H54 (cell line): ENCODE results near the gene ANKS1B.

Experiments
- DNase-seq: peaks from one replicate; pipeline ENCODE4 v3.0.0; 2011; ENCODE audit warnings: low spot score, mixed read lengths; ENCODE audit not compliant: insufficient read length
- FAIRE-seq: peaks from 3 replicates; lab custom pipeline; 2011; peaks lifted over from hg19 to GRCh38; lab: Jason Lieb, UNC
- POLR2A ChIP-seq: IDR thresholded peaks from 2 replicates; pipeline ENCODE4 v1.6.1; 2011; ENCODE audit warnings: low read depth, mild to moderate bottlenecking, low read length

Gene ANKS1B

GRCh38 chr12:99455350-99456035 lies 529.2 kb downstream of the ANKS1B start:
- FAIRE-seq = peak; percentile 87
- DNase-seq = peak; percentile 2
- no peak for TF ChIP-seq POLR2A

- no peak for TF ChIP-seq POLR2A
- DNase-seq = no peak
- no peak for FAIRE-seq
Measured at GRCh38 chr12:99454539-99455172, 530.1 kb downstream of the ANKS1B start.

- no peak for FAIRE-seq
- no peak for TF ChIP-seq POLR2A
- DNase-seq = no peak
Measured at GRCh38 chr12:99453836-99454538, 530.7 kb downstream of the ANKS1B start.

- no peak for TF ChIP-seq POLR2A
- FAIRE-seq (no peak), DNase-seq (no peak)
Measured at GRCh38 chr12:99450036-99450630, 534.6 kb downstream of the ANKS1B start.

GRCh38 chr12:99444859-99445316 lies 539.8 kb downstream of the ANKS1B start:
- no peak for DNase-seq
- TF ChIP-seq POLR2A = no peak
- FAIRE-seq = no peak

- no peak for FAIRE-seq
- DNase-seq = no peak
- no peak for TF ChIP-seq POLR2A
Measured at GRCh38 chr12:99442758-99443157, 542.0 kb downstream of the ANKS1B start.

GRCh38 chr12:99439399-99439798 lies 545.3 kb downstream of the ANKS1B start:
- DNase-seq = no peak
- TF ChIP-seq POLR2A = no peak
- no peak for FAIRE-seq

- no peak for TF ChIP-seq POLR2A
- FAIRE-seq (no peak), DNase-seq (no peak)
Measured at GRCh38 chr12:99436584-99436983, 548.2 kb downstream of the ANKS1B start.

- no peak for DNase-seq
- TF ChIP-seq POLR2A = no peak
- no peak for FAIRE-seq
Measured at GRCh38 chr12:99435095-99435791, 549.5 kb downstream of the ANKS1B start.

- FAIRE-seq (no peak), DNase-seq (no peak)
- TF ChIP-seq POLR2A = no peak
Measured at GRCh38 chr12:99433155-99433554, 551.6 kb downstream of the ANKS1B start.

GRCh38 chr12:99431203-99431602 lies 553.5 kb downstream of the ANKS1B start:
- TF ChIP-seq POLR2A = no peak
- no peak for FAIRE-seq

GRCh38 chr12:99427104-99427503 lies 557.6 kb downstream of the ANKS1B start:
- DNase-seq (no peak), FAIRE-seq (no peak)
- no peak for TF ChIP-seq POLR2A

More at GRCh38 chr12:99431203-99431602, 553.5 kb downstream of the ANKS1B start:
- no peak for DNase-seq

GRCh38 chr12:99418379-99418778 lies 566.4 kb downstream of the ANKS1B start:
- TF ChIP-seq POLR2A = no peak
- no peak for FAIRE-seq
- no peak for DNase-seq
